A549 (cell line): ENCODE measurements around the gene EDARADD. TPM values are rescaled to one million over a fixed set of nuclear protein-coding genes. Genes with fewer than 3 reads are reported as not detected.

Source experiments
- ATAC-seq, 2 experiments: fragments of 200-7000 bp in 1 of 2; fragments of >200 bp in 1 of 2; cut with Nextera tagmentation in 1 of 2; cut with Tn5 transposase in 1 of 2; 3 replicates each; pipeline versions ENCODE4 v1.8.0 to v1.9.1; 2018 to 2020; ENCODE audit warnings: mild to moderate bottlenecking in 1 of 2, moderate library complexity in 1 of 2
- CTCF ChIA-PET: fragments of 300-600 bp; sonication (Branson Sonifier 250); formaldehyde crosslinking; extraction: SDS; loops from one replicate; lab custom pipeline; 2021; ENCODE audit warnings: antibody characterized with exemption, inconsistent platforms; lab: Yijun Ruan, JAX
- POLR2A ChIA-PET: fragments of 350-600 bp; formaldehyde crosslinking; extraction: SDS; loops from one replicate; lab custom pipeline; 2021; ENCODE audit warnings: antibody characterized with exemption, inconsistent platforms; lab: Yijun Ruan, JAX
- DNase-seq, 2 experiments: peaks; one replicate each; pipeline versions ENCODE4 v3.0.0 to v3.0.0-alpha.2; 2011 to 2016; ENCODE audit warnings: low read depth in 1 of 2, low spot score in 1 of 2
- FAIRE-seq: peaks from 2 replicates; lab custom pipeline; 2011; peaks lifted over from hg19 to GRCh38; lab: Jason Lieb, UNC
- H3K27ac ChIP-seq, 2 experiments: fragments of >200 bp; sonication (Bioruptor Twin); formaldehyde crosslinking; 3 replicates each; pipeline ENCODE4 v1.5.1; 2016 to 2017
- H3K4me1 ChIP-seq: fragments of >200 bp; sonication (Bioruptor Twin); formaldehyde crosslinking; 3 replicates; pipeline ENCODE4 v1.6.1; 2016
- H3K4me2 ChIP-seq: fragments of >200 bp; sonication (Bioruptor Twin); formaldehyde crosslinking; 3 replicates; pipeline ENCODE4 v1.6.1; 2016
- H3K4me3 ChIP-seq: fragments of >200 bp; sonication (Bioruptor Twin); formaldehyde crosslinking; 3 replicates; pipeline ENCODE4 v1.5.1; 2016
- H3K9me3 ChIP-seq: fragments of >200 bp; sonication (Bioruptor Twin); formaldehyde crosslinking; 3 replicates; pipeline ENCODE4 v1.6.1; 2016
- BCL3 ChIP-seq: fragments of >200 bp; sonication (Bioruptor Twin); formaldehyde crosslinking; IDR thresholded peaks from 3 replicates; pipeline ENCODE4 v1.6.1; 2016
- BHLHE40 ChIP-seq: IDR thresholded peaks from 2 replicates; pipeline ENCODE4 v1.6.1; 2012; ENCODE audit warnings: low read depth, low read length, inconsistent platforms
- CBX2 ChIP-seq: fragments of 200-600 bp; sonication (generic); IDR thresholded peaks from 2 replicates; pipeline ENCODE4 v1.6.1; 2016; ENCODE audit warnings: low read depth, mild to moderate bottlenecking, borderline replicate concordance
- CEBPB ChIP-seq, 2 experiments: fragments of >200 bp in 1 of 2; sonication (Bioruptor Twin) in 1 of 2; formaldehyde crosslinking in 1 of 2; IDR thresholded peaks; 2 replicates each; pipeline ENCODE4 v1.6.1; 2012 to 2016
- EHF ChIP-seq: fragments of 250-450 bp; sonication (Bioruptor Pico); IDR thresholded peaks from 2 replicates; pipeline ENCODE4 v1.5.0; 2020; ENCODE audit warnings: mild to moderate bottlenecking
- ESRRA ChIP-seq: fragments of 150-350 bp; IDR thresholded peaks from 2 replicates; pipeline ENCODE4 v1.6.1; 2014; ENCODE audit warnings: mild to moderate bottlenecking, low read length, borderline replicate concordance
- FOSL2 ChIP-seq, 2 experiments: fragments of 450-650 bp in 1 of 2; fragments of >200 bp in 1 of 2; sonication (Bioruptor Twin) in 1 of 2; formaldehyde crosslinking; IDR thresholded peaks; 2 replicates each; pipeline versions ENCODE4 v1.5.0 to v1.6.1; 2016 to 2020; ENCODE audit warnings: mild to moderate bottlenecking in 1 of 2, moderate library complexity in 1 of 2
- GATA3 ChIP-seq: IDR thresholded peaks from 2 replicates; pipeline ENCODE4 v1.6.1; 2012; ENCODE audit warnings: borderline replicate concordance
- HMGXB4 ChIP-seq: fragments of 250-450 bp; sonication (Bioruptor Pico); IDR thresholded peaks from 2 replicates; pipeline ENCODE4 v1.5.0; 2021; ENCODE audit warnings: mild to moderate bottlenecking, moderate library complexity, borderline replicate concordance
- HOXB13 ChIP-seq: fragments of 250-450 bp; sonication (Bioruptor Pico); IDR thresholded peaks from 2 replicates; pipeline ENCODE4 v1.5.0; 2020; ENCODE audit warnings: low read depth, mild to moderate bottlenecking, moderate library complexity
- JUNB ChIP-seq: fragments of >200 bp; sonication (Bioruptor Twin); formaldehyde crosslinking; IDR thresholded peaks from 2 replicates; pipeline ENCODE4 v1.6.1; 2016
- MAFK ChIP-seq: fragments of 450-650 bp; IDR thresholded peaks from 2 replicates; pipeline ENCODE4 v1.6.1; 2014; ENCODE audit not compliant: partially characterized antibody
- NFE2L2 ChIP-seq: fragments of 150-350 bp; conservative IDR thresholded peaks from 2 replicates; pipeline ENCODE4 v1.6.1; 2014; ENCODE audit warnings: low read length
- NR3C1 ChIP-seq: fragments of >200 bp; sonication (Bioruptor Twin); formaldehyde crosslinking; IDR thresholded peaks from 3 replicates; pipeline ENCODE4 v1.6.1; 2017
- POLR2AphosphoS2 ChIP-seq: conservative IDR thresholded peaks from 2 replicates; pipeline ENCODE4 v1.6.1; 2012; ENCODE audit warnings: low read length, improper control_type of control experiment, inconsistent platforms
- RAD21 ChIP-seq, 2 experiments: fragments of >200 bp in 1 of 2; sonication (Bioruptor Twin) in 1 of 2; formaldehyde crosslinking in 1 of 2; IDR thresholded peaks in 1 of 2; conservative IDR thresholded peaks in 1 of 2; 2 replicates in 1 of 2; 3 replicates in 1 of 2; pipeline ENCODE4 v1.6.1; 2012 to 2018; ENCODE audit warnings: inconsistent platforms in 1 of 2
- RCOR1 ChIP-seq: fragments of 150-350 bp; IDR thresholded peaks from 2 replicates; pipeline ENCODE4 v1.6.1; 2014; ENCODE audit warnings: antibody characterized with exemption, low read length, low read depth
- REST ChIP-seq: fragments of 200-600 bp; sonication (generic); IDR thresholded peaks from 2 replicates; pipeline ENCODE4 v1.6.1; 2016; ENCODE audit warnings: antibody characterized with exemption, mild to moderate bottlenecking, moderate library complexity
- RFX5 ChIP-seq: fragments of 450-650 bp; IDR thresholded peaks from 2 replicates; pipeline ENCODE4 v1.7.1; 2014; ENCODE audit warnings: antibody characterized with exemption, mild to moderate bottlenecking, moderate library complexity
- RNF2 ChIP-seq: fragments of 200-600 bp; sonication (generic); IDR thresholded peaks from 2 replicates; pipeline ENCODE4 v1.6.1; 2016; ENCODE audit warnings: low read depth, mild to moderate bottlenecking, antibody characterized with exemption, moderate library complexity, borderline replicate concordance
- SMC3 ChIP-seq: fragments of >200 bp; sonication (Bioruptor Twin); formaldehyde crosslinking; IDR thresholded peaks from 3 replicates; pipeline ENCODE4 v1.6.1; 2018; ENCODE audit warnings: inconsistent platforms
- TP53 ChIP-seq: fragments of 250-450 bp; sonication (Bioruptor Pico); IDR thresholded peaks from 2 replicates; pipeline ENCODE4 v1.5.0; 2021; ENCODE audit warnings: mild to moderate bottlenecking, moderate library complexity
- ZC3H11A ChIP-seq: fragments of 450-650 bp; IDR thresholded peaks from 2 replicates; pipeline ENCODE4 v1.6.1; 2014; ENCODE audit warnings: antibody characterized with exemption, mild to moderate bottlenecking
- ZNF302 ChIP-seq: fragments of 250-450 bp; sonication (Bioruptor Pico); IDR thresholded peaks from 2 replicates; pipeline ENCODE4 v1.9.0; 2021; ENCODE audit warnings: inconsistent platforms, mild to moderate bottlenecking, moderate library complexity
- ZSCAN20 ChIP-seq: fragments of 250-450 bp; sonication (Bioruptor Pico); IDR thresholded peaks from 2 replicates; pipeline ENCODE4 v1.8.0; 2022; ENCODE audit warnings: mild to moderate bottlenecking, moderate library complexity
- WGBS: methylation state at CpG from one replicate; pipeline ENCODE4 v1.1.6; 2017; ENCODE audit errors: missing lambda C conversion rate; 5-methylcytosine and 5-hydroxymethylcytosine counted together
- polyA plus RNA-seq, 4 experiments: library from polyadenylated mRNA; depleted of rRNA in 3 of 4; stranded (reverse); fragments of >200 nt; fragmentation: RNase III in 1 of 4; extraction: RNeasy Plus Mini Kit Qiagen cat#74134 plus additional on column Dnase treatment in 1 of 4; gene quantifications; 2 replicates in 3 of 4; 3 replicates in 1 of 4; pipeline ENCODE4 v1.2.3, GENCODE V29; 2011 to 2017

EDARADD gene
- polyA plus RNA-seq, 2 of the 4 experiments (the other 2 are of a cell fraction) = 2.1 to 5.8 TPM

- CTCF ChIA-PET = interaction anchor here (1.4 kb wide), 1 partner anchor 25 kb away, joined by 3 read pairs; no protein-coding TSS in a partner anchor
- no peaks in the 10 kb centered on the region for H3K9me3 ChIP-seq
- TF ChIP-seq NR3C1 = no peak
- no peak for TF ChIP-seq ZSCAN20 (CRISPR knock-in tag)
- TF ChIP-seq HMGXB4 (CRISPR knock-in tag) = no peak
- TF ChIP-seq ESRRA = no peak
- TF ChIP-seq RAD21 (conservative IDR thresholded peaks at IDR 0.05 in 1 of 2, IDR thresholded peaks at IDR 0.05 in 1 of 2) = no peak
- TF ChIP-seq RFX5 = no peak
- POLR2A ChIA-PET = no interaction called here
- 49% methylated on average over 24 of the region's 24 CpGs for WGBS
- DNase-seq (no peak), ATAC-seq (no peak), FAIRE-seq (no peak)
- peak overlapping the region; percentile 79 for H3K4me2 ChIP-seq
- H3K4me3 ChIP-seq = peak overlapping the region; percentile 69
- H3K4me1 ChIP-seq = peaks cover 59% of the 10 kb centered on the region
- H3K27ac ChIP-seq = peak overlapping the region; percentile 72 to 83
These were observed 2.0 kb downstream of the EDARADD start for GRCh38 chr1:236395947-236396664.

- DNase-seq = no peak
- H3K9me3 ChIP-seq = no peaks in the 10 kb centered on the region
- POLR2A ChIA-PET = no interaction called here
- TF ChIP-seq SMC3 (no peak), REST (no peak), POLR2AphosphoS2 (no peak), RNF2 (no peak), CEBPB (IDR thresholded peaks at IDR 0.05) (no peak), MAFK (no peak), GATA3 (no peak), FOSL2 (IDR thresholded peaks at IDR 0.05) (no peak), FOSL2 (CRISPR knock-in tag; IDR thresholded peaks at IDR 0.05) (no peak), JUNB (no peak), BCL3 (no peak), ZC3H11A (no peak), ZNF302 (CRISPR knock-in tag) (no peak), TP53 (no peak), BHLHE40 (no peak), HOXB13 (CRISPR knock-in tag) (no peak), RCOR1 (no peak), EHF (CRISPR knock-in tag) (no peak), CBX2 (no peak), NFE2L2 (no peak)
- TF ChIP-seq, all 56 proteins: peak for 0
- ATAC-seq (no peak), FAIRE-seq (no peak)
- Histone ChIP-seq H3K4me3 (peak overlapping the region; percentile 69; the same call in 1 of the 3 replicates), H3K4me1 (peaks cover 56% of the 10 kb centered on the region), H3K4me2 (peak overlapping the region; percentile 79), H3K27ac (0 out of 6 replicates have a peak overlapping the region, but pooled peaks of 1 of the 2 experiments have one; percentile 1)
- CTCF ChIA-PET = interaction anchor here (1.4 kb wide), 1 partner anchor 26 kb away, joined by 3 read pairs; no protein-coding TSS in a partner anchor
- WGBS = 95% methylated on average over 2 of the region's 2 CpGs
These were observed 2.6 kb downstream of the EDARADD start for GRCh38 chr1:236396665-236397043.
